Calu3 (cell line): ENCODE results near the gene B4GALT1. TPM values are rescaled to one million over a fixed set of nuclear protein-coding genes. Genes with fewer than 3 reads are reported as not detected.

Experiments
- BruUV-seq: library from RNA; stranded (reverse); fragments of 400-500 nt; replicated peaks from 2 replicates; lab custom pipeline; 2021; lab: Mats Ljungman, UMichigan
- CTCF ChIA-PET: fragments of 300-600 bp; sonication (Branson Sonifier 250); formaldehyde crosslinking; loops from one replicate; lab custom pipeline; 2022; ENCODE audit warnings: antibody characterized with exemption; lab: Charles Lee
- DNase-seq: peaks from one replicate; pipeline ENCODE4 v3.0.0; 2022
- H3K27ac Mint-ChIP-seq: one replicate; pipeline ENCODE4 v1.8.0; 2022; ENCODE audit warnings: mixed read lengths; ENCODE audit not compliant: unreplicated experiment
- H3K27me3 Mint-ChIP-seq: one replicate; pipeline ENCODE4 v1.8.0; 2022; ENCODE audit warnings: mixed read lengths; ENCODE audit not compliant: unreplicated experiment
- H3K36me3 Mint-ChIP-seq: one replicate; pipeline ENCODE4 v1.8.0; 2022; ENCODE audit warnings: mild to moderate bottlenecking, moderate library complexity, mixed read lengths; ENCODE audit not compliant: insufficient read depth, unreplicated experiment
- H3K4me1 Mint-ChIP-seq: one replicate; pipeline ENCODE4 v1.8.0; 2022; ENCODE audit warnings: mild to moderate bottlenecking, low read depth, mixed read lengths; ENCODE audit not compliant: unreplicated experiment
- H3K4me3 Mint-ChIP-seq: one replicate; pipeline ENCODE4 v1.8.0; 2022; ENCODE audit warnings: mild to moderate bottlenecking, low read depth, moderate library complexity, mixed read lengths; ENCODE audit not compliant: unreplicated experiment
- H3K9me3 Mint-ChIP-seq: one replicate; pipeline ENCODE4 v1.8.0; 2022; ENCODE audit warnings: low read depth, mixed read lengths; ENCODE audit not compliant: unreplicated experiment
- CTCF ChIP-seq: fragments of 200-600 bp; IDR thresholded peaks from one replicate; pipeline ENCODE4 v1.8.0; 2022; ENCODE audit warnings: antibody characterized with exemption; ENCODE audit not compliant: unreplicated experiment
- intact Hi-C: fragments of 100-400 bp; cut with micrococcal nuclease; formaldehyde crosslinking; loops from one replicate; pipeline ENCODE4 v1.10.0; 2022; ENCODE audit not compliant: unreplicated experiment
- total RNA-seq: library from RNA; stranded (reverse); gene quantifications from 2 replicates; pipeline ENCODE4 v1.2.3, GENCODE V29; 2022

Gene B4GALT1
- total RNA-seq, 1 experiment from 2014 or later = 71.1 TPM

GRCh38 chr9:33109097-33109496, 58.0 kb downstream of the B4GALT1 start:
- H3K27me3 Mint-ChIP-seq = no peaks in the 10 kb centered on the region
- CTCF ChIA-PET = interaction anchor here (1.0 kb wide), 1 partner anchor 49 kb away, joined by 4 read pairs; no protein-coding TSS in a partner anchor
- TF ChIP-seq CTCF = no peak
- intact Hi-C loops = no loop called here
- DNase-seq = no peak
- peaks cover 2% of the 10 kb centered on the region for H3K4me1 Mint-ChIP-seq
- BruUV-seq = no TSS peak
- peaks cover 8% of the 10 kb centered on the region for H3K36me3 Mint-ChIP-seq
- H3K4me3 Mint-ChIP-seq = no peak overlapping the region
- no peak overlapping the region for H3K27ac Mint-ChIP-seq
- H3K9me3 Mint-ChIP-seq = no peaks in the 10 kb centered on the region

GRCh38 chr9:33108472-33108871, 58.7 kb downstream of the B4GALT1 start:
- intact Hi-C loops = no loop called here
- CTCF ChIA-PET = no interaction called here
- Mint-ChIP-seq H3K4me3 (no peak overlapping the region), H3K9me3 (no peaks in the 10 kb centered on the region), H3K27me3 (no peaks in the 10 kb centered on the region), H3K4me1 (peaks cover 8% of the 10 kb centered on the region), H3K36me3 (peaks cover 8% of the 10 kb centered on the region), H3K27ac (no peak overlapping the region)
- no TSS peak for BruUV-seq
- DNase-seq = no peak
- no peak for TF ChIP-seq CTCF

- Mint-ChIP-seq H3K4me3 (no peak overlapping the region), H3K27ac (no peak overlapping the region), H3K27me3 (no peaks in the 10 kb centered on the region), H3K36me3 (peaks cover 8% of the 10 kb centered on the region), H3K4me1 (peaks cover 10% of the 10 kb centered on the region), H3K9me3 (no peaks in the 10 kb centered on the region)
- no peak for TF ChIP-seq CTCF
- intact Hi-C loops = no loop called here
- DNase-seq = no peak
- CTCF ChIA-PET = no interaction called here
- no TSS peak for BruUV-seq
Observed at GRCh38 chr9:33107762-33108161, 59.4 kb downstream of the B4GALT1 start.

GRCh38 chr9:33106827-33107621, 60.1 kb downstream of the B4GALT1 start:
- BruUV-seq = no TSS peak
- no peak overlapping the region for H3K27ac Mint-ChIP-seq
- H3K9me3 Mint-ChIP-seq = no peaks in the 10 kb centered on the region
- no peak overlapping the region for H3K4me3 Mint-ChIP-seq
- H3K36me3 Mint-ChIP-seq = peaks cover 8% of the 10 kb centered on the region
- no peaks in the 10 kb centered on the region for H3K27me3 Mint-ChIP-seq
- intact Hi-C loops = no loop called here
- no peak for TF ChIP-seq CTCF
- CTCF ChIA-PET = no interaction called here
- no peak for DNase-seq
- H3K4me1 Mint-ChIP-seq = peaks cover 10% of the 10 kb centered on the region
